Activated CD8-positive, alpha-beta T cell treated with anti-CD3 and anti-CD28 coated beads for 36 hours (primary cell): Measurements from ENCODE around the gene C18orf63. TPM values are rescaled to one million over a fixed set of nuclear protein-coding genes. Genes with fewer than 3 reads are reported as not detected.
"Not testable (repeated sequence)": the region's sequence is repeated elsewhere in the genome, so short reads cannot be mapped to it uniquely, and the experiment has no call there.

ENCODE experiments used
- ATAC-seq: fragments of 200-7000 bp; cut with Tn5 transposase; one replicate; pipeline ENCODE4 v1.10.0; 2021; ENCODE audit warnings: mild to moderate bottlenecking, moderate library complexity
- CTCF ChIA-PET: fragments of 350-600 bp; sonication (Branson Sonifier 250); formaldehyde crosslinking; loops from one replicate; lab custom pipeline; 2021; ENCODE audit warnings: antibody characterized with exemption; lab: Charles Lee
- POLR2A ChIA-PET: fragments of 350-600 bp; sonication (Branson Sonifier 250); formaldehyde crosslinking; loops from one replicate; lab custom pipeline; 2021; ENCODE audit warnings: antibody characterized with exemption; lab: Charles Lee
- DNase-seq: peaks from one replicate; pipeline ENCODE4 v3.0.0-alpha.2; 2020
- H3K27ac Mint-ChIP-seq: one replicate; pipeline ENCODE4 v1.8.0; 2021; ENCODE audit warnings: mild to moderate bottlenecking, mixed read lengths
- H3K27me3 Mint-ChIP-seq: one replicate; pipeline ENCODE4 v1.8.0; 2021; ENCODE audit warnings: mixed read lengths
- H3K36me3 Mint-ChIP-seq: one replicate; pipeline ENCODE4 v1.8.0; 2021; ENCODE audit warnings: low read depth, mixed read lengths
- H3K4me1 Mint-ChIP-seq: one replicate; pipeline ENCODE4 v1.8.0; 2021; ENCODE audit warnings: low read depth, mixed read lengths
- H3K4me3 Mint-ChIP-seq: one replicate; pipeline ENCODE4 v1.8.0; 2021; ENCODE audit warnings: mild to moderate bottlenecking, moderate library complexity, mixed read lengths
- H3K9me3 Mint-ChIP-seq: one replicate; pipeline ENCODE4 v1.8.0; 2021; ENCODE audit warnings: mixed read lengths
- intact Hi-C: fragments of 100-400 bp; cut with micrococcal nuclease; formaldehyde crosslinking; loops from one replicate; pipeline ENCODE4 v1.10.0; 2022
- total RNA-seq, 2 experiments: library from RNA; stranded (reverse); gene quantifications; one replicate each; pipeline ENCODE4 v1.2.3, GENCODE V29; 2021
- TF ChIP-seq, protein P1 (sequence below): fragments of 200-600 bp; IDR thresholded peaks from one replicate; pipeline ENCODE4 v1.8.0; 2022; ENCODE audit warnings: antibody characterized with exemption, mild to moderate bottlenecking

Gene C18orf63
- total RNA-seq, 2 experiments from 2014 or later = not detected

DNA sequence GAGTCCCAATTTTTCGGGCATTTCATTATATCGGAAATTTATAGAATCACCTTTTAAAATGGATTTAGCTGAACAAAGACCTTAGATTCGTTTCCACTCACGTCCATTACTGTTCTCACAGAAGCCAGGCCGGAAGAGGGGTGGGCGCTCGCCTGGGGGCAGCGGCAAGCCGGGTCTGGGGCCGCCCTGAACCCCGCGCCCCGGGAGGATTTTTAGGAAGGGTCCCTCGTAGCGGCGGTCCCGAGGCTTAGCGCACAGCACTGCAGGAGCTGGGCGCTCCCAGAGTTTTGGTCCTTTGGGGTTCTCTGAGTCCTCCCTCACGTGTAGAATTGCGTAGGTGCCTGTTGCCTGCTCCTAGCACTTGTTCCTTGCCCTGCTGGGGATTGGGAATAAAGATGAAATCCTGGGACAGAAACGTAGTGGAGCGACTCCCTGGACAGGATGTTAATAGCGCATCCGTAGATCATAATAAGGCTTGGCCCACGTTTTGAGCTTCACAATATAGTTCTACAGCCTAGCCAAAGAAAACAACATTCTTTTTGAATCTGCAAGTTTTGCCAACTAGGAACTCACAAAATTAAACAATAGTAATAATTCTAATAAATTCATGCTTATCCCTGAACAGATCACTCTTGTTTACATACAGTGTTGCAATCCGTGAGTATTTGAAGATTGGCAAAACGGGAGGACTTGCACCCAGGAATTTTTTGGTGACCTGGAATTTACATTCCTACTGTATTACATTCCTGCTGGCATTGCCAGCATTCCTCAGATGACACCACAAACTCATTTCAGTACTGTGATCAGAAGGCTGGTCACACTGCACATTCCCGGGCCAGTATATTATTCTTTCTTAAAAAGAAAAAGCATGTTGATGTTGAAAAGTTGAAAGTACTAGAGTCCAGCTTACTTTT, 875 bp downstream of the C18orf63 start:
- ChIA-PET CTCF (interaction anchor here (1.1 kb wide), 1 partner anchor 177 kb away, joined by 3 read pairs; no protein-coding TSS in a partner anchor), POLR2A (interaction anchor here (0.7 kb wide), 1 partner anchor 1720 kb away, joined by 3 read pairs; no protein-coding TSS in a partner anchor)
- no peak overlapping the region for H3K27ac Mint-ChIP-seq
- ATAC-seq = no peak
- no peaks in the 10 kb centered on the region for H3K4me1 Mint-ChIP-seq
- intact Hi-C loops = no loop called here
- TF ChIP-seq, protein P1, sequence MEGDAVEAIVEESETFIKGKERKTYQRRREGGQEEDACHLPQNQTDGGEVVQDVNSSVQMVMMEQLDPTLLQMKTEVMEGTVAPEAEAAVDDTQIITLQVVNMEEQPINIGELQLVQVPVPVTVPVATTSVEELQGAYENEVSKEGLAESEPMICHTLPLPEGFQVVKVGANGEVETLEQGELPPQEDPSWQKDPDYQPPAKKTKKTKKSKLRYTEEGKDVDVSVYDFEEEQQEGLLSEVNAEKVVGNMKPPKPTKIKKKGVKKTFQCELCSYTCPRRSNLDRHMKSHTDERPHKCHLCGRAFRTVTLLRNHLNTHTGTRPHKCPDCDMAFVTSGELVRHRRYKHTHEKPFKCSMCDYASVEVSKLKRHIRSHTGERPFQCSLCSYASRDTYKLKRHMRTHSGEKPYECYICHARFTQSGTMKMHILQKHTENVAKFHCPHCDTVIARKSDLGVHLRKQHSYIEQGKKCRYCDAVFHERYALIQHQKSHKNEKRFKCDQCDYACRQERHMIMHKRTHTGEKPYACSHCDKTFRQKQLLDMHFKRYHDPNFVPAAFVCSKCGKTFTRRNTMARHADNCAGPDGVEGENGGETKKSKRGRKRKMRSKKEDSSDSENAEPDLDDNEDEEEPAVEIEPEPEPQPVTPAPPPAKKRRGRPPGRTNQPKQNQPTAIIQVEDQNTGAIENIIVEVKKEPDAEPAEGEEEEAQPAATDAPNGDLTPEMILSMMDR = no peak
- H3K27me3 Mint-ChIP-seq = no peaks in the 10 kb centered on the region
- no peaks in the 10 kb centered on the region for H3K36me3 Mint-ChIP-seq
- no peaks in the 10 kb centered on the region for H3K9me3 Mint-ChIP-seq
- H3K4me3 Mint-ChIP-seq = no peak overlapping the region
- DNase-seq = no peak

DNA sequence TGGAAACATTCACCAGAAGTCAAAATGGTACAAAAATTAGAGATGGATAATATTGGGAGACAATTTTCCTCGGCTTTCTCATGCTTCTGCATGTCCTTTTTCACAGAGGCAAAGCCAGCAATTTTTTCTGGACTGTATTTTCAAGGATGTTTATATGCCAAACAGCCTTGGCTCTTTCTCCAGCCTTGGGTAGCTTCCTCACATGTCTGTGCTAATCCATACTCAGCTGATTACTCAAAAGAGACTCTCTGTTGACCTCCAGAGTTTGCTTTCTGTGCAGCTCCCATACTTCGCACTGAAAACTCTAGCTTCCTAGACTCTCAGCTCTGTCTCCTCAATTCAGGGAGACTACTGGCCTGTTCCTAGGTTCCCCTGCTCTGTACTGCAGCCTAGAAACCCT, 10.6 kb downstream of the C18orf63 start:
- ATAC-seq = no peak
- intact Hi-C loops = no loop called here
- no peaks in the 10 kb centered on the region for H3K4me1 Mint-ChIP-seq
- ChIA-PET CTCF (no interaction called here), POLR2A (no interaction called here)
- H3K36me3 Mint-ChIP-seq = no peaks in the 10 kb centered on the region
- H3K27me3 Mint-ChIP-seq = peaks cover 5% of the 10 kb centered on the region
- H3K9me3 Mint-ChIP-seq = no peaks in the 10 kb centered on the region
- H3K27ac Mint-ChIP-seq = no peak overlapping the region
- TF ChIP-seq, protein P1 = no peak
- no peak overlapping the region for H3K4me3 Mint-ChIP-seq
- DNase-seq = no peak

DNA sequence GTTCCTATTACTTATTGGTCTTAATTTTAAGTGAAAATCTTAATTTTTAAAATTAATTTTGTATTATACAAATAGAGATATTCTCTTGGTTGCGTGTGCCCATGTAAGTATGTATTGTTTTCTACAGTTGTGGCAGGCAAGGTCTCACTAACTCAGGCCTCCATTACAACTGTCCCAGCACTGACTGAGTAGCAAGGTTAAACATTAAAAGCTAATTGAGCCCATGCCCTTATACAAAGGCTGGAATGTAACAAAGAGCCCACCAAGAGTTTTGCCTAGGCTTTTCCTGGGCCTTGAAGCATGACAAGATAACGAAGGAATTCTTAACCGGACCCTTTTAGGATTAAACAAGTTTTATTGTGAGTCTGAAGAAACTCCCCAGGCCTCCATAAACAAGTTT, 11.2 kb downstream of the C18orf63 start:
- CTCF ChIA-PET = interaction anchor here (1.1 kb wide), 1 partner anchor 167 kb away, joined by 3 read pairs; no protein-coding TSS in a partner anchor

DNA sequence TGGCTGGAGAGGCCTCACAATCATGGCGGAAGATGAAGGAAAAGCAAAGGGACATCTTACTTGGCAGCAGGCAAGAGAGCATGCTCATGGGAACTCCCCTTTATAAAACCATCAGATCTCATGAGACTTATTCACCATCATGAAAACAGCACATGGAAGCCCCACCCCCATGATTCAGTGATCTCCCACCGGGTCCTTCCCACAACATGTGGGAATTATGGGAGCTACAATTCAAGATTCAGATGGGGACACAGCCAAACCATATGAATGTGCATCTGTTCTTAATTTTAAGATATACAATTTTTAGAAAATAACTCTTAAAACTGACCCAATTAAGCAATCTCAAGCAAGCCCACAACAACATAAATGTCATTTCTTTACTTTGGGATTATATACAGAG, 12.6 kb downstream of the C18orf63 start:
- Mint-ChIP-seq H3K4me1 (no peaks in the 10 kb centered on the region), H3K27ac (no peak overlapping the region), H3K9me3 (no peaks in the 10 kb centered on the region), H3K36me3 (no peaks in the 10 kb centered on the region), H3K4me3 (no peak overlapping the region), H3K27me3 (peaks cover 3% of the 10 kb centered on the region)
- ChIA-PET POLR2A (no interaction called here), CTCF (no interaction called here)
- TF ChIP-seq, protein P1 = no peak
- intact Hi-C loops = no loop called here
- ATAC-seq (no peak), DNase-seq (no peak)

More for the DNA sequence above, 11.2 kb downstream of the C18orf63 start:
- H3K36me3 Mint-ChIP-seq, H3K4me1 Mint-ChIP-seq, H3K4me3 Mint-ChIP-seq, POLR2A ChIA-PET, ATAC-seq, H3K9me3 Mint-ChIP-seq, H3K27ac Mint-ChIP-seq, H3K27me3 Mint-ChIP-seq, DNase-seq, intact Hi-C loops: not testable (repeated sequence)

DNA sequence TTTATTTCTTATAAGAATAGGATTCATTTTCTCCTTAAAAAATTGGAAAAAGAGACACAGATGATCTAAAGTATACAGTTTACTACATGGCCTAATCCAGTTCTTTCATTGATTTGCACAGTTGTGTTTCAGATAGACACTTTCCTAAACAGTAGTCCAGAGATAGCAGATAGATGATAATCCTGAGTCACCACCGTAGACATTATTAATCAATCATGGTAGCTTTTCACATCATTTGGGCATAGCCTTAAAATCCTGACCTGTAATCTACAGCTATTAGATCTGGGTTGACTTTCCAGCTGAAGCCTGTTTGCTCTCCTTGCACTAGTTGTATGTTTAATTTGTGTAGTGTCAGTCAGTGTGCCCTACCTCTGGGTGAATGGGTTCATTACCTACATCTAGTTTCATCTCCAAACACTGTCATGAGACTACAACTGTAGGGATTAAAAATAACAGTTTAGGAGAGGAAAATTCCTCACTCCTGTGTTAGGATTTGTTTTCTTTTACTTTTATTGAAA, 14.1 kb downstream of the C18orf63 start:
- Mint-ChIP-seq H3K27ac (no peak overlapping the region), H3K4me1 (no peaks in the 10 kb centered on the region), H3K9me3 (no peaks in the 10 kb centered on the region), H3K36me3 (no peaks in the 10 kb centered on the region), H3K27me3 (peaks cover 3% of the 10 kb centered on the region), H3K4me3 (no peak overlapping the region)
- no peak for DNase-seq
- ChIA-PET CTCF (interaction anchor here (1.2 kb wide), 1 partner anchor 12 kb away, joined by 3 read pairs; no protein-coding TSS in a partner anchor), POLR2A (no interaction called here)
- intact Hi-C loops = no loop called here
- TF ChIP-seq, protein P1 = no peak
- ATAC-seq = no peak
